Body of pancreas (tissue), 4 donors: ENCODE data around the gene SUPT4H1. TPM values are rescaled to one million over a fixed set of nuclear protein-coding genes. Genes with fewer than 3 reads are reported as not detected.

Experiments
- ATAC-seq: fragments of 150-250 bp; one replicate; pipeline ENCODE4 v1.9.1; 2016
- DNase-seq, 4 donors: peaks; one replicate each; pipeline ENCODE4 v3.0.0-alpha.2; 2019
- H3K27ac ChIP-seq, 4 donors: fragments of 200-600 bp; sonication (generic); 1 replicate in 3 of 4; 2 replicates in 1 of 4; pipeline versions ENCODE4 v1.5.1 to v1.6.1; 2016 to 2019; ENCODE audit warnings: mild to moderate bottlenecking in 1 of 4, mixed read lengths in 1 of 4, moderate library complexity in 1 of 4
- H3K27me3 ChIP-seq, 2 donors: fragments of 200-600 bp; sonication (generic); one replicate each; pipeline ENCODE4 v1.6.0; 2016; ENCODE audit warnings: mild to moderate bottlenecking in 1 of 2
- H3K36me3 ChIP-seq, 2 donors: fragments of 200-600 bp; sonication (generic); replicated peaks in 1 of 2; 2 replicates each; pipeline ENCODE4 v1.5.1; 2016; ENCODE audit warnings: low read depth in 2 of 2; ENCODE audit not compliant: insufficient read depth in 1 of 2
- H3K4me1 ChIP-seq: fragments of 200-600 bp; sonication (generic); one replicate; pipeline ENCODE4 v1.6.0; 2016
- H3K4me3 ChIP-seq, 2 donors: fragments of 200-600 bp; sonication (generic); 1 replicate in 1 of 2; 2 replicates in 1 of 2; pipeline ENCODE4 v1.5.1; 2016 to 2019
- H3K9me3 ChIP-seq, 3 donors: fragments of 200-600 bp; sonication (generic); 1 replicate in 2 of 3; 2 replicates in 1 of 3; pipeline ENCODE4 v1.5.1; 2016
- CTCF ChIP-seq, 7 experiments: fragments of 450-650 bp in 4 of 7; fragments of 200-600 bp in 3 of 7; sonication (generic) in 3 of 7; IDR thresholded peaks; one replicate each; pipeline ENCODE4 v1.5.1; 2016 to 2019; ENCODE audit warnings: antibody characterized with exemption in 7 of 7
- POLR2A ChIP-seq, 3 donors: fragments of 450-650 bp; IDR thresholded peaks; one replicate each; pipeline ENCODE4 v1.6.1; 2016; ENCODE audit warnings: antibody characterized with exemption in 3 of 3, mild to moderate bottlenecking in 2 of 3
- WGBS, 2 donors: methylation state at CpG; one replicate each; pipeline ENCODE4 v1.1.5; 2017; 5-methylcytosine and 5-hydroxymethylcytosine counted together
- intact Hi-C: fragments of 100-400 bp; cut with DNase I; formaldehyde crosslinking; loops from one replicate; pipeline ENCODE4 v1.15.1; 2023
- total RNA-seq, 2 donors: library from RNA; depleted of rRNA; stranded (reverse); fragments of >200 nt; gene quantifications; one replicate each; pipeline ENCODE4 v1.1.0, GENCODE V29; 2016

The SUPT4H1 gene
- 10 to 100 TPM; 10.2 to 24.4 TPM for total RNA-seq

- Histone ChIP-seq H3K4me1 (peaks cover 18% of the 10 kb centered on the region), H3K36me3 (peaks cover 10 to 17% of the 10 kb centered on the region in 2 donors), H3K9me3 (no peaks in the 10 kb centered on the region), H3K27ac (peak within 1 kb of the TSS; percentile 82 to 91 (median 86)), H3K4me3 (peak within 1 kb of the TSS; percentile 61 to 87), H3K27me3 (no peaks in the 10 kb centered on the region)
- ATAC-seq (peak; percentile 98), DNase-seq (peak; percentile 93)
- intact Hi-C loops: no loop called here
- TF ChIP-seq POLR2A (IDR thresholded peaks at IDR 0.05): peak; percentile 68 to 75 (median 73)
- peak in 3 of 7 experiments; percentile 4 to 54 (median 49) for TF ChIP-seq CTCF (IDR thresholded peaks at IDR 0.05)
- WGBS, 2 donors: 0 to 1% methylated on average over 22 to 54 of the region's 60 CpGs
Observed at GRCh38 chr17:58351831-58352595, at the start of gene SUPT4H1. TSS of gene SUPT4H1 (minus strand) at chr17:58352201. CDS start at chr17:58352135, 66 bp downstream.

DNA sequence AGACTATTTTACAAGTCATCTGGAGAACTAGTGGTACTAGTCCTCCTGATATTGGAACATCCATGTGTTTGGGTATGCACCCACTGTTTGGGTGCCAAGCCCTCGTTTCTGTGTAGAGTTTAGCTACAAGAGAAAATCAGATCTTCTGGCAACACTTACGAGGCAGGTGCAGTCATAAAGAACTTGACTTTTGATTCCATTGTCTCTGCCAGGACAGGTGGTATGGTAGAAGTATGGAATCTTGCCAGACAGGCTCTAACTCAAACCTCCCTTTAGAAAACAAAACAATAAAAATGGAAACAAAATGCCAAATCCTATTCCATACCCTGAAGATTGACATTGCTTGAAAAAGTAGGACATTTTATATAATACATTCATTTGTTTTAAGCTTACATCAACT lies 49.3 kb upstream of the SUPT4H1 start:
- Histone ChIP-seq H3K4me3 (no peak overlapping the region), H3K9me3 (no peaks in the 10 kb centered on the region), H3K4me1 (peaks cover 24% of the 10 kb centered on the region), H3K36me3 (no peaks in the 10 kb centered on the region), H3K27me3 (no peaks in the 10 kb centered on the region), H3K27ac (no peak overlapping the region)
- TF ChIP-seq CTCF (IDR thresholded peaks at IDR 0.05) (no peak), POLR2A (IDR thresholded peaks at IDR 0.05) (no peak)
- intact Hi-C loops: no loop called here
- no peak for DNase-seq
- no peak for ATAC-seq
- 20 to 26% methylated on average over 2 of the region's 2 CpGs for WGBS, 2 donors

DNA sequence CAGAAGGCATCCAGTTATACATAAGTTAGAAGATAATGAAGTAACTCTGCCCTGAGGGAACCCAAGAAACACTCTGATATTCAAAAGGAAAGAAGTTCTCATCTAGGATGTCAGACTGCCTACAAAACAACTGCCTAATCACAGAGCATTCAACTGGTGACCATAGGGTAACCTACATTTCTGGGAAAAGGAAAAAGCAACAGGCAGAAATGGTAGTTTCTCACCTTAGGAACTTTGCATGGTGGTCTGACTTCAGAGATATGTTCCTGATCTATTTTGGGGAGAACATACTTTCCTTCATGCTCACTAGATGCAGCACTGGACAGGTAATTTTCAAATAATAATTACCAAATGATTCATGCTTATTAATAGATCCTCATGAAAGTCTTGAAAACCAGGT lies 48.8 kb upstream of the SUPT4H1 start:
- DNase-seq: no peak
- TF ChIP-seq CTCF (IDR thresholded peaks at IDR 0.05): no peak
- no peak for TF ChIP-seq POLR2A (IDR thresholded peaks at IDR 0.05)
- Histone ChIP-seq H3K36me3 (no peaks in the 10 kb centered on the region), H3K4me1 (peaks cover 20% of the 10 kb centered on the region), H3K9me3 (no peaks in the 10 kb centered on the region), H3K27ac (no peak overlapping the region), H3K4me3 (no peak overlapping the region), H3K27me3 (no peaks in the 10 kb centered on the region)
- ATAC-seq: no peak
- intact Hi-C loops: no loop called here

DNA sequence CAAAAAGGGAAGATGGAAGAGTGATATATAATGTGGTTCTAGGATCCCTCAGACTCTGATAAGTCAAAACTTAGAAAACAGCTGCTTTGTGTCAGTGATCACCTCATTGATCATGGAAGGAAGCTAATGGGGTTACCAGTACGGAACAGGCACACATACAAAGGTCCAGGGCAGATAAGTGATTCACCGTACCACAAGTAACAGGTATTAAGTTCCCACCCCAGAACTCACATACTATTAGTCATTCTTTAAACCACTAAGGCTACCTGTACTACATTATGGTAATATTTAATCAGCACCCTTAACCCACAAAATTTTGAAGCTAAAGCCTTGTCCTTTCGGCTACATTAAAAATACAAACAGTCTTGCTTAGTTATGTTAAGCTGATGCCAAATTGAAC lies 48.0 kb upstream of the SUPT4H1 start:
- peaks cover 25% of the 10 kb centered on the region for H3K4me1 ChIP-seq
- ATAC-seq: no peak
- H3K36me3 ChIP-seq: no peaks in the 10 kb centered on the region
- intact Hi-C loops: no loop called here
- H3K9me3 ChIP-seq: no peaks in the 10 kb centered on the region
- H3K27me3 ChIP-seq: no peaks in the 10 kb centered on the region
- no peak overlapping the region for H3K4me3 ChIP-seq
- H3K27ac ChIP-seq: no peak overlapping the region
- no peak for DNase-seq
- TF ChIP-seq CTCF (IDR thresholded peaks at IDR 0.05) (no peak), POLR2A (IDR thresholded peaks at IDR 0.05) (no peak)
- WGBS, 2 donors: 86 to 88% methylated on average over 3 of the region's 3 CpGs
